ENCODE measurements around the gene STAT2.
"Not testable (repeated sequence)": the region's sequence is repeated elsewhere in the genome, so short reads cannot be mapped to it uniquely, and the experiment has no call there.

Gene STAT2

GRCh38 chr12:56359851-56360767, at the start of gene STAT2:
Gene STAT2, minus strand, starts transcription at chr12:56360107. Its CDS starts 3,536 bp downstream, at chr12:56356571.
- peaks cover 21% of the 10 kb centered on the region for H3K79me2 ChIP-seq (ENCODE audit: insufficient read depth, low read length)
- H3K9me2 ChIP-seq (replicated peaks; ENCODE audit: low read depth, low read length), result no peaks in the 10 kb centered on the region
- H3K4me1 ChIP-seq (ENCODE audit: insufficient read depth, low read length, poor library complexity, severe bottlenecking), result peaks cover 15% of the 10 kb centered on the region
- H2AFZ ChIP-seq (ENCODE audit: low read length), result peak within 1 kb of the TSS; percentile 86
- peak within 1 kb of the TSS; percentile 85 for H3K4me2 ChIP-seq (ENCODE audit: low read depth, low read length, poor library complexity, severe bottlenecking)
- no peaks in the 10 kb centered on the region for H4K20me1 ChIP-seq (ENCODE audit: insufficient read depth, low read length, poor library complexity, severe bottlenecking)
- TF ChIP-seq EZH2phosphoT487 (IDR thresholded peaks at IDR 0.05; ENCODE audit: borderline replicate concordance) (no peak), CTCF (conservative IDR thresholded peaks at IDR 0.05; ENCODE audit: low read length) (no peak)
- H3K9me3 ChIP-seq (ENCODE audit: insufficient read depth, low read depth, low read length), result no peaks in the 10 kb centered on the region
- H3K36me3 ChIP-seq (ENCODE audit: insufficient read depth, low read length), result peaks cover 9% of the 10 kb centered on the region; the same call in 1 of the 2 replicates
- H3F3A ChIP-seq (ENCODE audit: low read depth), result no peaks in the 10 kb centered on the region
- H3K4me3 ChIP-seq (ENCODE audit: low read length, poor library complexity, severe bottlenecking), result peak within 1 kb of the TSS; percentile 94
- H3K27me3 ChIP-seq (ENCODE audit: insufficient read depth, low read length, poor library complexity, severe bottlenecking), result no peaks in the 10 kb centered on the region
- H3K9ac ChIP-seq (ENCODE audit: low read depth, low read length, poor library complexity, severe bottlenecking), result peak within 1 kb of the TSS; percentile 92

- H3K4me3 ChIP-seq (ENCODE audit: low read length, poor library complexity, severe bottlenecking), result no peak overlapping the region
- H4K20me1 ChIP-seq (ENCODE audit: insufficient read depth, low read length, poor library complexity, severe bottlenecking), result no peaks in the 10 kb centered on the region
- no peaks in the 10 kb centered on the region for H3K27me3 ChIP-seq (ENCODE audit: insufficient read depth, low read length, poor library complexity, severe bottlenecking)
- no peaks in the 10 kb centered on the region for H3K79me2 ChIP-seq (ENCODE audit: insufficient read depth, low read length)
- H3K36me3 ChIP-seq (ENCODE audit: insufficient read depth, low read length), result no peaks in the 10 kb centered on the region
- H3K4me1 ChIP-seq (ENCODE audit: insufficient read depth, low read length, poor library complexity, severe bottlenecking), result no peaks in the 10 kb centered on the region
- H3K9me3 ChIP-seq (ENCODE audit: insufficient read depth, low read depth, low read length), result no peaks in the 10 kb centered on the region
- H3K9ac ChIP-seq (ENCODE audit: low read depth, low read length, poor library complexity, severe bottlenecking), result no peak overlapping the region
- H3F3A ChIP-seq (ENCODE audit: low read depth), result no peaks in the 10 kb centered on the region
- H3K4me2 ChIP-seq (ENCODE audit: low read depth, low read length, poor library complexity, severe bottlenecking), result no peak overlapping the region
- no peak overlapping the region for H2AFZ ChIP-seq (ENCODE audit: low read length)
- H3K9me2 ChIP-seq (replicated peaks; ENCODE audit: low read depth, low read length), result no peaks in the 10 kb centered on the region
- TF ChIP-seq CTCF (conservative IDR thresholded peaks at IDR 0.05; ENCODE audit: low read length) (no peak), EZH2phosphoT487 (IDR thresholded peaks at IDR 0.05; ENCODE audit: borderline replicate concordance) (no peak)
Observed at GRCh38 chr12:56408799-56409417, 49.0 kb upstream of the STAT2 start.

DNA sequence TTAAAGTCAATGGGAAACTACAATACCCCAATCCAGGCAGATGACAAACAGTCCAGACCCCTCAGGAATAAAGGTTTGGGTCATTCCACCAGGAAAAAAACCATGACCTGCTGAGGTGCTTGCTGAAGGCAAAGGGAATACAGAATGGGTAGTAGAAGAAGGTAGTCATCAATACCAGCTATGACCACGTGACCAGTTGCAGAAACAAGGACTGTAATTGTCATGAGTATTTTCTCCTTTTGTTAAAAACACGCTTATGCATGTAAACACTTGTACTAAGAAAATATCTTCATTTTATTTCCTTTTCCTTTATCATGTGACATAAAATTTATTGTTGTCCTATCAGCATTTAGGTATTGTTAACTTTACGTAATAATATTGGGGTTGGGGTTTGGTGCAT, 44.3 kb upstream of the STAT2 start:
- not testable (repeated sequence) for H3K9ac ChIP-seq (ENCODE audit: low read depth, low read length, poor library complexity, severe bottlenecking); H3K27me3 ChIP-seq (ENCODE audit: insufficient read depth, low read length, poor library complexity, severe bottlenecking); H3K79me2 ChIP-seq (ENCODE audit: insufficient read depth, low read length); H4K20me1 ChIP-seq (ENCODE audit: insufficient read depth, low read length, poor library complexity, severe bottlenecking); H3K9me2 ChIP-seq (replicated peaks; ENCODE audit: low read depth, low read length); H3K4me2 ChIP-seq (ENCODE audit: low read depth, low read length, poor library complexity, severe bottlenecking); H3K4me3 ChIP-seq (ENCODE audit: low read length, poor library complexity, severe bottlenecking); H3K9me3 ChIP-seq (ENCODE audit: insufficient read depth, low read depth, low read length); H3K4me1 ChIP-seq (ENCODE audit: insufficient read depth, low read length, poor library complexity, severe bottlenecking); H3F3A ChIP-seq (ENCODE audit: low read depth); H2AFZ ChIP-seq (ENCODE audit: low read length); H3K36me3 ChIP-seq (ENCODE audit: insufficient read depth, low read length)

- not testable (repeated sequence) for H4K20me1 ChIP-seq (ENCODE audit: insufficient read depth, low read length, poor library complexity, severe bottlenecking); H3K4me2 ChIP-seq (ENCODE audit: low read depth, low read length, poor library complexity, severe bottlenecking); H3K4me3 ChIP-seq (ENCODE audit: low read length, poor library complexity, severe bottlenecking); H3K4me1 ChIP-seq (ENCODE audit: insufficient read depth, low read length, poor library complexity, severe bottlenecking); H3K27me3 ChIP-seq (ENCODE audit: insufficient read depth, low read length, poor library complexity, severe bottlenecking); H3F3A ChIP-seq (ENCODE audit: low read depth); H2AFZ ChIP-seq (ENCODE audit: low read length); H3K9ac ChIP-seq (ENCODE audit: low read depth, low read length, poor library complexity, severe bottlenecking); H3K36me3 ChIP-seq (ENCODE audit: insufficient read depth, low read length); H3K9me2 ChIP-seq (replicated peaks; ENCODE audit: low read depth, low read length); H3K9me3 ChIP-seq (ENCODE audit: insufficient read depth, low read depth, low read length); H3K79me2 ChIP-seq (ENCODE audit: insufficient read depth, low read length)
Observed at GRCh38 chr12:56401612-56402011, 41.7 kb upstream of the STAT2 start.

DNA sequence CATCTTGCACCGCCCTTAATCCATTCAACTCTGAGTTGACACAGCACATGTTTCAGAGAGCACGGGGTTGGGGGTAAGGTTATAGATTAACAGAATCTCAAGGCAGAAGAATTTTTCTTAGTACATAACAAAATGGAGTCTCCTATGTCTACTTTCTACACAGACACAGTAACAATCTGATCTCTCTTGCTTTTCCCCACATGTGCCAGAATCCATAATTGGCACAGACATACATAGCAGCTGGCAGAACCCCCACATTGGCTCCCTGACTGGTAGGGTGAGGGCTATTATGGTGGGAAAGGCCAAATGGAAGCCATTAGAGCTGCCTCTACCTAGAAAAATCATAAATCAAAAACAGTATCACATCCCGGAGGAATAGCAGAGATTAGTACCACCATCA, 41.2 kb upstream of the STAT2 start:
- H2AFZ ChIP-seq (ENCODE audit: low read length); H4K20me1 ChIP-seq (ENCODE audit: insufficient read depth, low read length, poor library complexity, severe bottlenecking): not testable (repeated sequence)

More for the DNA sequence above, 41.2 kb upstream of the STAT2 start:
- H3K27me3 ChIP-seq (ENCODE audit: insufficient read depth, low read length, poor library complexity, severe bottlenecking); H3K9me2 ChIP-seq (replicated peaks; ENCODE audit: low read depth, low read length); H3K36me3 ChIP-seq (ENCODE audit: insufficient read depth, low read length); H3K4me1 ChIP-seq (ENCODE audit: insufficient read depth, low read length, poor library complexity, severe bottlenecking); H3K9ac ChIP-seq (ENCODE audit: low read depth, low read length, poor library complexity, severe bottlenecking); H3K4me3 ChIP-seq (ENCODE audit: low read length, poor library complexity, severe bottlenecking); H3K79me2 ChIP-seq (ENCODE audit: insufficient read depth, low read length); H3F3A ChIP-seq (ENCODE audit: low read depth); H3K9me3 ChIP-seq (ENCODE audit: insufficient read depth, low read depth, low read length); H3K4me2 ChIP-seq (ENCODE audit: low read depth, low read length, poor library complexity, severe bottlenecking): not testable (repeated sequence)

Data from Loucy (cell line).